GM12872 (cell line): Measurements from ENCODE around the gene RPLP2.

ENCODE experiments used
- TF ChIP-seq, protein P1 (sequence below): IDR thresholded peaks from 3 replicates; pipeline ENCODE4 v1.5.1; 2011; ENCODE audit warnings: low read depth, mild to moderate bottlenecking, low read length, moderate library complexity; ENCODE audit not compliant: insufficient read depth

Gene RPLP2

DNA sequence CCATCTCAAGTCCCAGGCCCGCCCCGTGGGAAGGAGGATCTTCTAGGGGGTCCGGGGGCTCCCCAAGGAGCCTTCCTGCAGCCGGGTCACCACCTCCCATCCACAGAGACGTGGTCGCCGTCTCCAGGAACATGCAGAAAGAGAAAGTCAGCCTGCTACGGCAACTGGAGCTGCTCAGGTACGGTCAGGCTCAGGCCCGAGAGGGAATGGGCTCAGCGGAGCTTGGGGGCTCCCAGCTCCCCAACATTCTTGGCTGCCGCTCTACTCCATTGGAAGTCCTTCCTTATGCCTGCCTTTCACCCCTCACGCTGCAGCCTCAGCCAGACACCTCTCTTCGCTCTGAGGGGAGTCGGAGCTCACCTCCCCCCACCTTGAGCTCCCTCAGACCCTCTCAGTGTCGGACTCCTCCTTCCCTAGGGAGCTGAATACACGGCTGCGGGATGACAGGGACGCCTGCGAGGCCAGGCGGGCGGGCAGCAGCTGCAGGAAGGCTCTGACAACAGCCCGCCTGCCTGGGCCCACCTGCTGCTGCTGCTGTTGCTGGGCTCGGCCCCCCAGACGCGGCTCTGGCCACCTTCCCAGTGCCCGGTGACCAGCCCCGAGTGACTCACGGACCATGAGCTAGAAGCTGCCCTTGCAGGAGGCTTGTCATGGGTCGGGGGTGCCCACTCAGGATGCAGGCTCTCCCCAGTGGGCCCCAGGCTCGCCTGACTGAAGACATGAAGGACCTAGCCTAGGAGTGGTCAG is 21.5 kb downstream of the RPLP2 start:
- TF ChIP-seq, protein P1, sequence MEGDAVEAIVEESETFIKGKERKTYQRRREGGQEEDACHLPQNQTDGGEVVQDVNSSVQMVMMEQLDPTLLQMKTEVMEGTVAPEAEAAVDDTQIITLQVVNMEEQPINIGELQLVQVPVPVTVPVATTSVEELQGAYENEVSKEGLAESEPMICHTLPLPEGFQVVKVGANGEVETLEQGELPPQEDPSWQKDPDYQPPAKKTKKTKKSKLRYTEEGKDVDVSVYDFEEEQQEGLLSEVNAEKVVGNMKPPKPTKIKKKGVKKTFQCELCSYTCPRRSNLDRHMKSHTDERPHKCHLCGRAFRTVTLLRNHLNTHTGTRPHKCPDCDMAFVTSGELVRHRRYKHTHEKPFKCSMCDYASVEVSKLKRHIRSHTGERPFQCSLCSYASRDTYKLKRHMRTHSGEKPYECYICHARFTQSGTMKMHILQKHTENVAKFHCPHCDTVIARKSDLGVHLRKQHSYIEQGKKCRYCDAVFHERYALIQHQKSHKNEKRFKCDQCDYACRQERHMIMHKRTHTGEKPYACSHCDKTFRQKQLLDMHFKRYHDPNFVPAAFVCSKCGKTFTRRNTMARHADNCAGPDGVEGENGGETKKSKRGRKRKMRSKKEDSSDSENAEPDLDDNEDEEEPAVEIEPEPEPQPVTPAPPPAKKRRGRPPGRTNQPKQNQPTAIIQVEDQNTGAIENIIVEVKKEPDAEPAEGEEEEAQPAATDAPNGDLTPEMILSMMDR = no peak

DNA sequence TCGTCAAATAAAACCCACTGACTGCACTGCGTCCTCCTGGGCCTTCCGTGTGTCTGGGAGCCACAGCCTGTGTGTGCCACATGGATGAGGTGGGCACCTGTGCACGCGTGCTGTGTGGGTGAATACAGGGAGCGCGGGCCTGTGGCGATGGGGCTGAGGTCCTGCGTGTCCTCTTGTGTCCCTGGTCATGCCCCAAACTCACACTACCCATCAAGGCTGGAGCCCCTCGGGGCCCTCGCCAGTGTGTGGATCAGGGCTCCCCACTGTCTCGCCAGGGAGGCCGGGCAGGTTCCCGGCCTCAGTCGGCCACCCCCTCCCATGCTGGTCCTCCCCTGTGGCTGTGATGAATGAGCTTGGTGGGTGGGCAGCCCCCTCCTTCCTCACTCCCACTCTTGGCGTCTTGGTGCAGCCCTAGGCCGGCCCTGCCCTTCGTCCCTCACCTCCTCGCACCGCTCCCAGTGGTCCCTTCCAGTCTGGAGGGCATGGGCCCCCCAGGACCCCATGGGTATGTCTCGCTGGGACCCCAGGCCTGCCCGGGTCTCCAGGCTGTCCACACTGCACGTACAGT is 22.3 kb downstream of the RPLP2 start:
- TF ChIP-seq, protein P1 = no peak

DNA sequence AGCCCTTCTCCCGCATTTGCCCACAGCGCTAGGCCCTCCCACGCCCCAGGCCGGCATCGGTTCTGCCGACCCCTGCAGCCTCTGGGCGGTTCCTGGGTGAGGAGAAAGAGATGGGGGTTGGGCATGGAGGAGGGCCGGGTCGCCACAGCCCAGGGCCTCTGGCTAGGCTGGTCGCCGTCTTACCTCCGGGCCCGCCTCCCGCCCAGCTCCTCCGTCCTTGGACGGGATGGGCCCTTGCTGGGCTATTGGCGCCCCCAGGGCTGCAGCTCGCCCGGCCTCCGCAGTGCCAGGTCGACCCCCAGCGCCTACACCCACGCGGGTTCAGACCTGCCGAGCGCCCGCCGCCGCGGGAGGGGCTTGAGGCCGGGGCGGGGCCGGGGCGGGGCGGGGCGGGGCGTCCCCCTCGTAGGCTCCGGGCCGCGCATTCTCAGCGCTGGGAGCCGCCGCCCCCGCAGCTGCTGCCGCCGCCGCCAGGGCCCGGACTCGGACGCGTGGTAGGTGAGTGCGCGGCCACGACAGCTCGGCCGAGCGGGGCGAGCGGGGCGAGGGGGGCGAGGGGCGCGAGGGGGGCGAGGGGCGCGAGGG is 22.9 kb downstream of the RPLP2 start, which contains the start of gene CD151:
CD151 (plus strand) TSS at position 424 of the 585 bp plus-strand sequence. CDS start 3,118 bp downstream, outside the sequence.
- TF ChIP-seq, protein P1 = no peak

DNA sequence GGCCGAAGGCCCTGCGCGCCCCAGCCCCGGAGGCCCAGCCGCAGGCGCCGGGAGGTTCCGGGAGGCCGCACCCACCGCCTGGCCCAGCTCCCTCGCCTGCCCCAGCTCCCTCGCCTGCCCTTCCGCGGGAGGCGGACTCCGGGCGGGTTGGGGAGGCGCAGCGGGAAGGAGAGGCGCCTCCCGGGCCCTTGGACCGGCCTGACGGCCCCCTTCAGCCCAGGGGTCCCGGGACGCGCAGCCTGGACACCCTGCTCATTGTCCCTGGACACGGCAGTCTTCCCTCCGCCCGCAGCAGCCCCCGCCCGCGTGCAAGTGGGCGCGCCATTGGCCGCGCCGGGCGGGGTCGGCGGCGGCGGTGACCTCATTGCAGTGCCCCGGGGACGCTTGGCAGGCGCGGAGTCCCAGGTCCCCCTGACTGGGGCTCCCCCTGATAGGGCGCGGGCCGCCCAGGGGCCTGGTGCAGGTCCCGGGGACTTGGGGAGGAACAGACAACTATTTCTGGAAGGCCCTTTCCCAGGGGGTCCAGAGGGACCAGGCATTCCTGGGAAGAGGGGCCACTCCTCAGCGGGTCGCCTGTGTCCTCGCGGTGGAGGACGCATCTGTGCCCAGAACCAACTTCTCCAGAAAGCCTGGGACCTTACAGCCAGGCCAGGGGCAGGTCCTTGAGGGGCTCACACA is 23.5 kb downstream of the RPLP2 start:
- TF ChIP-seq, protein P1 = no peak

DNA sequence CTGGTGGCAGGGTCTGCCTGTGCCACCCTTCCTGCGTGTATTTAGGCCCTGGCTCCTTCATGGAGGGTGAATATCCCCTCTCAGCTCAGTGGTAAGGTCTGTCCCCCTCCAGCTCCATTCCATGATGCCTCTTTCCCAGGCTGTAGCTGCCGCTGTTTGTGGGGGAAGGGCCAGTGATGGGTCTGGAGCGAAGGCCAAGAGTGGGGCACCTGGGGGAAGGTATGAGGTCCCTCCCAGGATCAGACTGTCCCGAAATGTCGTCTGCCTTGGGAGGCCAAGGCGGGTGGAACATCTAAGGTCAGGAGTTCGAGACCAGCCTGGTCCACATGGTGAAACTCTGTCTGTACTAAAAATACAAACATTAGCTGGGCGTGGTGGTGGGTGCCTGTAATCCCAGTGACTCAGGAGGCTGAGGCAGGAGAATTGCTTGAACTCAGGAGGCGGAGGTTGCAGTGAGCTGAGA is 24.1 kb downstream of the RPLP2 start:
- TF ChIP-seq, protein P1 = no peak

DNA sequence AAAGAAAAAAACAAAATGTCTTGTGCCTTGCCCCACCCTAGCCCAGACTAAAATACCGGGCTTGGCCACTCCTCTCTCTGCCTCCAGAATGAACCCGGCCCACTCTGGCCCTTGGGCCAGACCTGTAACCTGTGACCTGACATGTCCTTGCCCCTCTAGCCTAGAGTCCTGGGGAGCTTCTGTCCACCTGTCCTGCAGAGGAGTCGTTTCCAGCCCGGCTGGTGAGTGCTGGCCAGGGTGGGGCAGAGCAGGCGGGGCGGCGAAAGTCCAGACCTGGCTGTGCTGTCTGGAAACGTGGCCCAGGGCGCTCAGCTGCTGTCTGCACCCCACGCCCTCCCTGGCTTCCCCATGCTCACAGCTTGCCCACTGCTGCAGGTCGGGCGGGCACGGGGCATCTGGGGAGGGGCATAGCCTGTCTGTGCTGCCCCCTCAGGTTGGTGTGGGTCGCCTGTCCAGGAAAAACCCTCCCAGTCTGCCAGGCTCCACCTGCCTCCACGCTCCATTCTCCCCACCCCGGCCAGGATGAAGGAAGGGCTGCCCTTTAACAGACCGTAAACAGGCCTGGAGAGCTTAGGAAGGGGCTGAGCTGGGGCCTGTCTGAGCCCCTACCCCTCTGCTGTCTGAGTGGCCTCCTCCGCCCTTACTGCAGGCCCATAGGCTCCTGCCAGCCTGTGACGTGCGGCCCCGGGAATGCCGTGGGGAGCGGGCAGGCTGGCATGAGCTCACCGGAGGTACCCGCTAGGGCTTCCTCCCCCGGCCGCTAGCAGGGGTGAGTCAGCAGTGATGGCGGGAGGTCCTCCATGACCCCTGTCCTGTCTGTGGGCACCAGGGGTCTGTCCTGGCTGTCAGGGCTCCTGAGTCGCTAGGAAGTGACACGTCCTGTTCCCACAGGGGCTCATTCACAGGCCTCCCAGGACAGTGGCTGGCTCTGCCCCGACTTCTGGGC is 24.9 kb downstream of the RPLP2 start:
- TF ChIP-seq, protein P1 = no peak

DNA sequence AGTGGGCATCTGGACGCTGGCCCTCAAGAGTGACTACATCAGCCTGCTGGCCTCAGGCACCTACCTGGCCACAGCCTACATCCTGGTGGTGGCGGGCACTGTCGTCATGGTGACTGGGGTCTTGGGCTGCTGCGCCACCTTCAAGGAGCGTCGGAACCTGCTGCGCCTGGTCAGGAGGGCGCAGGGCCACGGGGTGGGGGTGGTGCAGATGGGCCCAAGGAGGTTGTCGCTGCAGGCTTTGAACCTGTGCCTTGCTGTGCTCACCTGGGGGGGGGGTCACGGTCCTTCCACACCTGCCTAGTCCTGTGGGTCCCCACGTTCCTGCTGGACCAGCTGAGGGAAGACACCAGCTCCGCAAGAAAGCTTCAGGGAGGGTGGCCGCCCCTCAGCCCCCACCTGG is 26.5 kb downstream of the RPLP2 start:
- TF ChIP-seq, protein P1 = no peak
